ENCODE data around the gene BRD4. TPM values are rescaled to one million over a fixed set of nuclear protein-coding genes. Genes with fewer than 3 reads are reported as not detected.

Gene BRD4
- polyA plus RNA-seq, 1 donor: 35.7 TPM

- DNase-seq (ENCODE audit: low read depth): no peak
Measured at GRCh38 chr19:15290166-15290565, 42.2 kb downstream of the BRD4 start.

GRCh38 chr19:15289673-15290072, 42.7 kb downstream of the BRD4 start:
- no peak for DNase-seq (ENCODE audit: low read depth)

- DNase-seq (ENCODE audit: low read depth): no peak
Measured at GRCh38 chr19:15288146-15288963, 44.0 kb downstream of the BRD4 start.

- DNase-seq (ENCODE audit: low read depth): no peak
Measured at GRCh38 chr19:15287496-15287895, 44.8 kb downstream of the BRD4 start.

GRCh38 chr19:15286688-15287365, 45.5 kb downstream of the BRD4 start:
- no peak for DNase-seq (ENCODE audit: low read depth)

GRCh38 chr19:15285896-15286591, 46.3 kb downstream of the BRD4 start:
- DNase-seq (ENCODE audit: low read depth): no peak

- DNase-seq (ENCODE audit: low read depth): no peak
Measured at GRCh38 chr19:15284896-15285295, 47.4 kb downstream of the BRD4 start.

GRCh38 chr19:15284091-15284490, 48.2 kb downstream of the BRD4 start:
- DNase-seq (ENCODE audit: low read depth): no peak

GRCh38 chr19:15283141-15283883, 49.0 kb downstream of the BRD4 start:
- DNase-seq (ENCODE audit: low read depth): no peak

- DNase-seq (ENCODE audit: low read depth): no peak
Measured at GRCh38 chr19:15282311-15282705, 50.0 kb downstream of the BRD4 start.

GRCh38 chr19:15280915-15281683, 51.2 kb downstream of the BRD4 start:
- no peak for DNase-seq (ENCODE audit: low read depth)

GRCh38 chr19:15280048-15280725, 52.2 kb downstream of the BRD4 start:
- DNase-seq (ENCODE audit: low read depth): no peak

- no peak for DNase-seq (ENCODE audit: low read depth)
Measured at GRCh38 chr19:15279326-15279904, 52.9 kb downstream of the BRD4 start.

GRCh38 chr19:15276620-15277215, 55.6 kb downstream of the BRD4 start:
- no peak for DNase-seq (ENCODE audit: low read depth)

- DNase-seq (ENCODE audit: low read depth): no peak
Measured at GRCh38 chr19:15274477-15274876, 57.9 kb downstream of the BRD4 start.

- no peak for DNase-seq (ENCODE audit: low read depth)
Measured at GRCh38 chr19:15269806-15270205, 62.5 kb downstream of the BRD4 start.

GRCh38 chr19:15268928-15269253, 63.4 kb downstream of the BRD4 start:
- no peak for DNase-seq (ENCODE audit: low read depth)

- DNase-seq (ENCODE audit: low read depth): no peak
Measured at GRCh38 chr19:15268192-15268927, 64.0 kb downstream of the BRD4 start.

- no peak for DNase-seq (ENCODE audit: low read depth)
Measured at GRCh38 chr19:15266683-15267082, 65.7 kb downstream of the BRD4 start.
